GM21717 (cell line): Measurements from ENCODE around the gene CCDC86.

ENCODE experiments used
- ATAC-seq: cut with Tn5 transposase; IDR thresholded peaks from one replicate; pipeline ENCODE4 v1.9.1; 2021; ENCODE audit warnings: mild to moderate bottlenecking, moderate library complexity; ENCODE audit not compliant: unreplicated experiment

Gene CCDC86

GRCh38 chr11:60890696-60891095 lies 48.8 kb downstream of the CCDC86 start:
- no peak for ATAC-seq

- no peak for ATAC-seq
Measured at GRCh38 chr11:60891103-60891741, 49.3 kb downstream of the CCDC86 start.

GRCh38 chr11:60895687-60896086 lies 53.8 kb downstream of the CCDC86 start:
- no peak for ATAC-seq

- no peak for ATAC-seq
Measured at GRCh38 chr11:60897496-60897895, 55.6 kb downstream of the CCDC86 start.

GRCh38 chr11:60899046-60899936 lies 57.4 kb downstream of the CCDC86 start:
- ATAC-seq, result no peak

- ATAC-seq, result no peak
Measured at GRCh38 chr11:60899977-60900376, 58.1 kb downstream of the CCDC86 start.
